SK-N-SH (cell line): ENCODE data around the gene UNCX. TPM values are rescaled to one million over a fixed set of nuclear protein-coding genes. Genes with fewer than 3 reads are reported as not detected.

Experiments
- CTCF ChIA-PET: fragments of 300-600, 350-600 bp; formaldehyde crosslinking; extraction: SDS; loops from one replicate; lab custom pipeline; 2021; lab: Yijun Ruan, JAX
- POLR2A ChIA-PET: fragments of 350-600 bp; sonication (Branson Sonifier 250); formaldehyde crosslinking; extraction: SDS; loops from one replicate; lab custom pipeline; 2020; ENCODE audit warnings: antibody characterized with exemption, inconsistent platforms; lab: Yijun Ruan, JAX
- DNase-seq: peaks from one replicate; pipeline ENCODE4 v3.0.0; 2012
- H2AFZ ChIP-seq: fragments of 200-600 bp; sonication (generic); 2 replicates; pipeline ENCODE4 v1.8.1; 2016; ENCODE audit warnings: antibody characterized with exemption, mild to moderate bottlenecking, low read depth
- H3F3A ChIP-seq: fragments of 200-600 bp; sonication (generic); replicated peaks from 2 replicates; pipeline ENCODE3; 2016; ENCODE audit warnings: antibody characterized with exemption, mild to moderate bottlenecking; ENCODE audit not compliant: insufficient read depth
- H3K27ac ChIP-seq, 2 experiments: fragments of 200-500 bp in 1 of 2; fragments of 200-600 bp in 1 of 2; sonication (Bioruptor generic) in 1 of 2; sonication (generic), shearing (Covaris generic) in 1 of 2; 2 replicates each; pipeline versions ENCODE4 v1.5.1 to v1.6.1; 2014 to 2016; ENCODE audit warnings: low read depth in 2 of 2, inconsistent platforms in 1 of 2, low read length in 1 of 2, mild to moderate bottlenecking in 1 of 2, mixed read lengths in 1 of 2
- H3K27me3 ChIP-seq: fragments of 200-600 bp; sonication (generic), shearing (Covaris generic); 2 replicates; pipeline ENCODE4 v1.6.1; 2016; ENCODE audit warnings: mixed run types; ENCODE audit not compliant: insufficient read depth
- H3K36me3 ChIP-seq, 2 experiments: fragments of 200-500 bp in 1 of 2; fragments of 200-600 bp in 1 of 2; sonication (Bioruptor generic) in 1 of 2; sonication (generic) in 1 of 2; replicated peaks in 1 of 2; 2 replicates each; pipeline versions ENCODE3 to v1.5.1; 2014 to 2016; ENCODE audit warnings: low read length in 1 of 2, mild to moderate bottlenecking in 1 of 2; ENCODE audit not compliant: insufficient read depth in 2 of 2, control insufficient read depth in 1 of 2
- H3K4me1 ChIP-seq, 2 experiments: fragments of 200-500 bp in 1 of 2; fragments of 200-600 bp in 1 of 2; sonication (Bioruptor generic) in 1 of 2; sonication (generic), shearing (Covaris generic) in 1 of 2; 2 replicates each; pipeline versions ENCODE4 v1.5.1 to v1.6.1; 2014 to 2016; ENCODE audit warnings: low read depth in 1 of 2, low read length in 1 of 2, mixed run types in 1 of 2; ENCODE audit not compliant: insufficient read depth in 2 of 2, control insufficient read depth in 1 of 2
- H3K4me2 ChIP-seq: fragments of 200-600 bp; sonication (generic), shearing (Covaris generic); 2 replicates; pipeline ENCODE4 v1.6.1; 2017; ENCODE audit warnings: mixed run types
- H3K4me3 ChIP-seq, 2 experiments: fragments of 200-500 bp in 1 of 2; fragments of 200-600 bp in 1 of 2; sonication (Bioruptor generic) in 1 of 2; sonication (generic), shearing (Covaris generic) in 1 of 2; 2 replicates each; pipeline versions ENCODE4 v1.5.1 to v1.8.1; 2014 to 2016; ENCODE audit warnings: low read depth in 2 of 2, inconsistent platforms in 1 of 2, low read length in 1 of 2, mild to moderate bottlenecking in 1 of 2, mixed read lengths in 1 of 2, moderate library complexity in 1 of 2
- H3K79me2 ChIP-seq: fragments of 200-600 bp; sonication (generic); 2 replicates; pipeline ENCODE4 v1.8.1; 2017; ENCODE audit warnings: mild to moderate bottlenecking; ENCODE audit not compliant: insufficient read depth
- H3K9ac ChIP-seq: fragments of 200-600 bp; sonication (generic); 2 replicates; pipeline ENCODE4 v1.6.1; 2017; ENCODE audit warnings: mixed run types
- H3K9me2 ChIP-seq: fragments of 200-600 bp; sonication (generic); 2 replicates; pipeline ENCODE4 v1.6.1; 2017; ENCODE audit warnings: mixed run types
- H3K9me3 ChIP-seq: fragments of 200-600 bp; sonication (generic); 2 replicates; pipeline ENCODE4 v1.6.1; 2017; ENCODE audit warnings: mixed run types, mild to moderate bottlenecking, moderate library complexity
- H4K20me1 ChIP-seq: fragments of 200-600 bp; sonication (generic); 2 replicates; pipeline ENCODE4 v1.6.1; 2017; ENCODE audit warnings: mild to moderate bottlenecking, mixed run types; ENCODE audit not compliant: insufficient read depth
- CHD2 ChIP-seq: fragments of 150-350 bp; IDR thresholded peaks from 2 replicates; pipeline ENCODE4 v1.6.1; 2018; ENCODE audit warnings: low read length; ENCODE audit not compliant: partially characterized antibody
- FOSL2 ChIP-seq: IDR thresholded peaks from 2 replicates; pipeline ENCODE4 v1.4.0; 2012; ENCODE audit warnings: low read depth, mild to moderate bottlenecking, moderate library complexity, borderline replicate concordance
- POLR2AphosphoS5 ChIP-seq: IDR thresholded peaks from 2 replicates; pipeline ENCODE4 v1.6.1; 2012; ENCODE audit warnings: low read depth, low read length
- RXRA ChIP-seq: IDR thresholded peaks from 2 replicates; pipeline ENCODE4 v1.4.0; 2012; ENCODE audit warnings: low read depth, mild to moderate bottlenecking, borderline replicate concordance
- WGBS: methylation state at CpG from one replicate; pipeline ENCODE4 v1.1.6; 2017; ENCODE audit warnings: low lambda C conversion rate; 5-methylcytosine and 5-hydroxymethylcytosine counted together
- polyA plus RNA-seq, 3 experiments: library from polyadenylated mRNA; depleted of rRNA; stranded (reverse); fragments of >200 nt; gene quantifications; 2 replicates each; pipeline ENCODE4 v1.2.3, GENCODE V29; 2012
- TF ChIP-seq, protein P1 (sequence below): IDR thresholded peaks from 2 replicates; pipeline ENCODE4; 2012

Gene UNCX
- polyA plus RNA-seq, 1 of the 3 experiments (the other 2 are of a cell fraction), result not detected

- Histone ChIP-seq H4K20me1 (0 out of 2 replicates have a peak, but pooled peaks cover 3% of the 10 kb centered on the region), H3F3A (peaks cover 3% of the 10 kb centered on the region), H2AFZ (no peak overlapping the region), H3K4me3 (no peak overlapping the region), H3K4me2 (no peak overlapping the region), H3K36me3 (no peaks in the 10 kb centered on the region), H3K9me3 (no peaks in the 10 kb centered on the region), H3K9ac (no peak overlapping the region), H3K9me2 (no peaks in the 10 kb centered on the region), H3K79me2 (no peaks in the 10 kb centered on the region), H3K27me3 (peaks cover 97% of the 10 kb centered on the region), H3K27ac (no peak overlapping the region), H3K4me1 (no peaks in the 10 kb centered on the region)
- TF ChIP-seq RXRA, result no peak
- no peak for TF ChIP-seq FOSL2
- ChIA-PET POLR2A (no interaction called here), CTCF (interaction anchor here (0.7 to 4.3 kb wide), 13 partner anchors 8 to 212 kb away, joined by 3 to 29 read pairs (median 4); no protein-coding TSS in a partner anchor)
- no peak for DNase-seq
- 28% methylated on average over 10 of the region's 13 CpGs for WGBS
Measured at GRCh38 chr7:1262441-1262840, 29.8 kb downstream of the UNCX start.

DNA sequence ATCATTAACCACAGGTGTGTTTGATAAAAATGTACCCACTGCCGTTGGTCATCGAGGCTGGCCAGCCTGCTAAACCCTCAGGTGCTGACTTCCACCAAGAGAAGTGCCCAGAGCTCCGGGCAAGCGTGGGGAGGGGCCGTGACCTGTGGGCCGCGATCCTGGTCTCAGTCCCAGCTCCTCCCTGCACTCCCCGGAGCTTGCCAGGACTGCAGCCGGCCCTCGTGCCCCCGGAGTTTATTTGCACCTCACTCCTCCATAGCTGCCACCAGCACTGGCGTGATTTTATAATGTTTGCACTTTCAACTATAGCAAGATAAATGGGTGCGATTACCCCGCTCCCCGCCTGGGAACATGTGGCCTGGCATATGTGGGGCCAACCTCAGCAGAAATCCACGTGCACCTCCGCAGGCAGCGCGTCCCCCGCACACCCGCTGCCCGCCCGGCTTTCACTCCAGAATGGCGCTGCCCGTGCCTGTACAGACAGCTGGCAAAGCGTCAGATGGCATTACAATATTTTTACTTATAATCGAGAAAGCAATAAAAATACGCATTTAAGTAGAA lies 30.8 kb downstream of the UNCX start:
- CTCF ChIA-PET, result interaction anchor here (0.7 to 4.3 kb wide), 14 partner anchors 9 to 949 kb away, joined by 3 to 29 read pairs (median 4); no protein-coding TSS in a partner anchor
- whole genome bisulfite sequencing, result 8% methylated on average over 27 of the region's 28 CpGs
- peaks cover 3% of the 10 kb centered on the region for H3F3A ChIP-seq
- no peak overlapping the region for H3K4me3 ChIP-seq
- H2AFZ ChIP-seq, result no peak overlapping the region
- H3K4me2 ChIP-seq, result no peak overlapping the region
- H3K9ac ChIP-seq, result no peak overlapping the region
- no peaks in the 10 kb centered on the region for H3K9me2 ChIP-seq
- H3K36me3 ChIP-seq, result no peaks in the 10 kb centered on the region
- no peaks in the 10 kb centered on the region for H3K4me1 ChIP-seq
- no peak overlapping the region for H3K27ac ChIP-seq
- H4K20me1 ChIP-seq, result 0 out of 2 replicates have a peak, but pooled peaks cover 3% of the 10 kb centered on the region
- H3K79me2 ChIP-seq, result no peaks in the 10 kb centered on the region
- no peak for DNase-seq
- TF ChIP-seq CHD2 (no peak), POLR2AphosphoS5 (no peak)
- TF ChIP-seq, all 33 proteins: peak for 0
- Histone ChIP-seq H3K27me3 (peaks cover 97% of the 10 kb centered on the region), H3K9me3 (no peaks in the 10 kb centered on the region)
- POLR2A ChIA-PET, result no interaction called here

DNA sequence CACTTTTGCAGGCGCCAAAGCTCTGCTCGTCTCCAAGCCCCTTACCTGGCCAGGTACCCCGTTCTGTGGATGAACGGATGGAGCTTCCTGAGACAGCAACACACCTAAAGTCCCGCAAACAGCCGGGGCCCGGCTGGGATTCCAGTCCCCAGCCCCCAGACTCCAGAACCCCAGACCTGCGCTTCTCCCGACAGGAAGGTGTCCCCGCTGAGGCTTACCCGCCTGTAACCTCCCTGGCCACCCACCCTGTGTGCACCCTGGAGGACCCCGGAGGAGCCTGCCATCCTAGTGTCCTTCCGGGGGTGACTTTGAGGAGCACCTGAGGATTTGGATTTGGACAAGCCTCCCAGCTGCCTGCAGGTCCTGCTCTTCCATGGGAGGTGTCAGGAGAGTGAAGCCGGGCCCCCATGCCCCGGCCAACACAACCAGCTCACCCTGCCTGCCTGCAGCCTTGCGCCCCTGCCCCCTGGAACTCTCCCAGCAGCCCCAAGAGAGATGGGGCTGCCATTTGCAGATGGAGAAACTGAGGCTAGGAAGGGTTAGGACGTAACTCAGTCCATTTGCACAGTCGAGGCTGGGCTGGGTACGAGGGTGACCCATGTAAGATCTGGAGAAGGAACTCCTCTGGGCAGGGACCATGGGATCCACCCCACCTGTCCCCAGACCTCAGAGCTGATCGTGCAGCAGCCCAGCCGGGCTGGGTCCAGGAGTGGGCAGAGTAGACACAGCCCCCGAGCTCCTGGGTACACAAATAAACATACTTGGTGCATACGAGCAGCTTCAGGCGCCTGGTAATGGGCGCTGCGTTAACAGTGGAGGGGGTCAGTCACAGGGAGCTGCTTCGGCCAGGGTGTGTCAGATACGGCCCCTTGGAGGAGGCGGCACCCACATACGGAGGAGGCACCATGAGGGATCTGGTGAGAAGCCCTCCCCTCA lies 31.9 kb downstream of the UNCX start:
- WGBS, result 16% methylated on average over 25 of the region's 30 CpGs
- POLR2A ChIA-PET, result no interaction called here
- Histone ChIP-seq H4K20me1 (peaks cover 9% of the 10 kb centered on the region; the same call in 1 of the 2 replicates), H3F3A (peaks cover 6% of the 10 kb centered on the region), H3K36me3 (no peaks in the 10 kb centered on the region), H3K9me2 (no peaks in the 10 kb centered on the region), H3K79me2 (no peaks in the 10 kb centered on the region), H3K4me2 (no peak overlapping the region), H2AFZ (no peak overlapping the region), H3K9me3 (no peaks in the 10 kb centered on the region), H3K27me3 (peaks cover 97% of the 10 kb centered on the region), H3K4me3 (no peak overlapping the region)
- TF ChIP-seq, protein P1, sequence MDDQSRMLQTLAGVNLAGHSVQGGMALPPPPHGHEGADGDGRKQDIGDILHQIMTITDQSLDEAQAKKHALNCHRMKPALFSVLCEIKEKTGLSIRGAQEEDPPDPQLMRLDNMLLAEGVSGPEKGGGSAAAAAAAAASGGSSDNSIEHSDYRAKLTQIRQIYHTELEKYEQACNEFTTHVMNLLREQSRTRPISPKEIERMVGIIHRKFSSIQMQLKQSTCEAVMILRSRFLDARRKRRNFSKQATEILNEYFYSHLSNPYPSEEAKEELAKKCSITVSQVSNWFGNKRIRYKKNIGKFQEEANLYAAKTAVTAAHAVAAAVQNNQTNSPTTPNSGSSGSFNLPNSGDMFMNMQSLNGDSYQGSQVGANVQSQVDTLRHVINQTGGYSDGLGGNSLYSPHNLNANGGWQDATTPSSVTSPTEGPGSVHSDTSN, result no peak
- TF ChIP-seq, all 33 proteins: peak for 0
- H3K27ac ChIP-seq, result no peak overlapping the region
- no peak overlapping the region for H3K9ac ChIP-seq
- no peak for DNase-seq
- H3K4me1 ChIP-seq, result no peaks in the 10 kb centered on the region
- CTCF ChIA-PET, result interaction anchor here (0.7 to 4.3 kb wide), 9 partner anchors 17 to 210 kb away, joined by 3 to 29 read pairs (median 3); no protein-coding TSS in a partner anchor
